DND-41 (cell line): ENCODE measurements around the gene PDE6B.
"Not testable (repeated sequence)": the region's sequence is repeated elsewhere in the genome, so short reads cannot be mapped to it uniquely, and the experiment has no call there.

ENCODE experiments used
- ATAC-seq: fragments of 200-7000 bp; cut with Tn5 transposase; 3 replicates; pipeline ENCODE4 v1.9.1; 2021; ENCODE audit warnings: low read depth; ENCODE audit not compliant: insufficient read depth
- DNase-seq: peaks from one replicate; pipeline ENCODE4 v3.0.0-alpha.2; 2020
- H2AFZ ChIP-seq: 2 replicates; pipeline ENCODE4 v1.6.0; 2012; ENCODE audit warnings: low read depth, low read length
- H3K27ac ChIP-seq: 2 replicates; pipeline ENCODE4 v1.5.1; 2012; ENCODE audit warnings: low read length, inconsistent platforms
- H3K27me3 ChIP-seq: fragments of 200-600 bp; sonication (generic); 2 replicates; pipeline ENCODE4 v1.6.0; 2012; ENCODE audit warnings: low read length, mild to moderate bottlenecking, inconsistent platforms; ENCODE audit not compliant: insufficient read depth, poor library complexity
- H3K36me3 ChIP-seq: 2 replicates; pipeline ENCODE4 v1.5.1; 2012; ENCODE audit warnings: low read length, inconsistent platforms; ENCODE audit not compliant: insufficient read depth
- H3K4me1 ChIP-seq: 2 replicates; pipeline ENCODE4 v1.5.1; 2012; ENCODE audit warnings: mild to moderate bottlenecking, low read length; ENCODE audit not compliant: insufficient read depth
- H3K4me2 ChIP-seq: 2 replicates; pipeline ENCODE4 v1.6.0; 2012; ENCODE audit warnings: mild to moderate bottlenecking, moderate library complexity, low read length, inconsistent platforms; ENCODE audit not compliant: insufficient read depth
- H3K4me3 ChIP-seq, 2 experiments: fragments of 200-600 bp in 1 of 2; shearing (Covaris generic) in 1 of 2; 2 replicates each; pipeline ENCODE4 v1.5.1; 2012 to 2016; ENCODE audit warnings: inconsistent platforms in 2 of 2, low read length in 2 of 2, mild to moderate bottlenecking in 2 of 2, low read depth in 1 of 2, moderate library complexity in 1 of 2
- H3K79me2 ChIP-seq: 2 replicates; pipeline ENCODE4 v1.6.0; 2012; ENCODE audit warnings: low read length, inconsistent platforms; ENCODE audit not compliant: insufficient read depth
- H3K9ac ChIP-seq: 2 replicates; pipeline ENCODE4 v1.6.0; 2012; ENCODE audit warnings: low read depth, mild to moderate bottlenecking, inconsistent platforms, low read length, moderate library complexity
- H3K9me3 ChIP-seq: 2 replicates; pipeline ENCODE4 v1.5.1; 2012; ENCODE audit warnings: low read length, moderate library complexity, mild to moderate bottlenecking, inconsistent platforms; ENCODE audit not compliant: insufficient read depth, severe bottlenecking
- H4K20me1 ChIP-seq: 2 replicates; pipeline ENCODE4 v1.6.0; 2012; ENCODE audit warnings: low read length; ENCODE audit not compliant: insufficient read depth
- CTCF ChIP-seq: IDR thresholded peaks from 2 replicates; pipeline ENCODE4 v1.5.1; 2012; ENCODE audit warnings: borderline replicate concordance, low read length, moderate library complexity, mild to moderate bottlenecking; ENCODE audit not compliant: poor library complexity, severe bottlenecking; ENCODE audit errors: extremely low read depth
- EZH2 ChIP-seq: IDR thresholded peaks from 3 replicates; pipeline ENCODE4 v1.6.1; 2012; ENCODE audit warnings: borderline replicate concordance, low read depth, mild to moderate bottlenecking, moderate library complexity, low read length, inconsistent platforms; ENCODE audit not compliant: severe bottlenecking

Gene PDE6B

GRCh38 chr4:667545-667925 is 42.2 kb downstream of the PDE6B start:
- Histone ChIP-seq H3K9ac (no peak overlapping the region), H3K9me3 (no peaks in the 10 kb centered on the region), H3K36me3 (peaks cover 24% of the 10 kb centered on the region), H3K4me3 (no peak overlapping the region), H3K4me2 (no peak overlapping the region), H3K27me3 (no peaks in the 10 kb centered on the region), H2AFZ (no peak overlapping the region), H4K20me1 (no peaks in the 10 kb centered on the region; the same call in 1 of the 2 replicates), H3K4me1 (peaks cover 29% of the 10 kb centered on the region), H3K79me2 (peaks cover 33% of the 10 kb centered on the region), H3K27ac (no peak overlapping the region)
- DNase-seq (no peak), ATAC-seq (no peak)
- no peak for TF ChIP-seq CTCF
- TF ChIP-seq EZH2 = no peak

GRCh38 chr4:668219-668618 is 42.8 kb downstream of the PDE6B start:
- not testable (repeated sequence) for H3K27ac ChIP-seq, H3K27me3 ChIP-seq, H3K4me3 ChIP-seq, H3K9me3 ChIP-seq, H4K20me1 ChIP-seq, H3K4me2 ChIP-seq, DNase-seq, H2AFZ ChIP-seq, ATAC-seq, H3K9ac ChIP-seq
- Histone ChIP-seq H3K4me1 (peaks cover 29% of the 10 kb centered on the region), H3K36me3 (peaks cover 30% of the 10 kb centered on the region), H3K79me2 (peaks cover 34% of the 10 kb centered on the region)

- Histone ChIP-seq H3K36me3 (peaks cover 32% of the 10 kb centered on the region), H3K79me2 (peaks cover 29% of the 10 kb centered on the region), H3K4me1 (peaks cover 23% of the 10 kb centered on the region)
- not testable (repeated sequence) for ATAC-seq, H3K4me3 ChIP-seq, H3K27ac ChIP-seq, H3K27me3 ChIP-seq, DNase-seq, H3K9ac ChIP-seq, H4K20me1 ChIP-seq, H3K9me3 ChIP-seq, H3K4me2 ChIP-seq, H2AFZ ChIP-seq
Measured at GRCh38 chr4:669806-670559, 44.6 kb downstream of the PDE6B start.

- DNase-seq (no peak), ATAC-seq (no peak)
- Histone ChIP-seq H3K27me3 (no peaks in the 10 kb centered on the region), H3K79me2 (peaks cover 30% of the 10 kb centered on the region), H3K9ac (no peak overlapping the region), H3K27ac (no peak overlapping the region), H4K20me1 (peaks cover 4% of the 10 kb centered on the region; the same call in 1 of the 2 replicates), H3K4me1 (peaks cover 29% of the 10 kb centered on the region), H3K4me3 (no peak overlapping the region), H3K9me3 (no peaks in the 10 kb centered on the region), H3K36me3 (peaks cover 32% of the 10 kb centered on the region), H3K4me2 (no peak overlapping the region), H2AFZ (no peak overlapping the region)
- TF ChIP-seq EZH2 (no peak), CTCF (no peak)
Measured at GRCh38 chr4:671769-672168, 46.4 kb downstream of the PDE6B start.
